Heart left ventricle (tissue), 13 donors: ENCODE data around the gene PPIF.

Experiments used
- POLR2A ChIP-seq, 2 donors: fragments of 450-650 bp; IDR thresholded peaks; one replicate each; pipeline ENCODE4 v1.6.1; 2017; ENCODE audit warnings: antibody characterized with exemption in 2 of 2, mild to moderate bottlenecking in 2 of 2, moderate library complexity in 2 of 2
- TF ChIP-seq, protein P1 (sequence below), 12 donors: fragments of 200-600 bp; sonication (generic) in 4 of 12; IDR thresholded peaks; one replicate each; pipeline versions ENCODE4 v1.5.0 to v1.8.0; 2018 to 2022; ENCODE audit warnings: antibody characterized with exemption in 12 of 12, mild to moderate bottlenecking in 5 of 12
- donor health status: ischemic (EF 13 %, LVEDD 7.1; RV severe dilation, severe dysfunction).
- donor health status: DM: no; HTN: yes; CAD: no.
- donor health status: DM: no; HTN: no; CAD: no.
- donor health status: ischemic (EF 25% LVEDD 6.9; RV normal size, moderate dysfunction).
- donor health status: ischemic (EF 25% LVEDD 5.7; RV mildly dilated, moderate dysfunction).
- donor health status: ischemic (EF 35%, LVEDD 5.7; RV mildly dilated, moderate dysfunction).
- donor health status: nonischemic (EF 11% LVEDD 7.7; RV severe dilation, severe dysfunction).
- donor health status: DM: yes; HTN: yes; CAD: no.
- donor health status: PGD.
- donor health status: ischemic (EF 29% LVEDD 5.4; RV normal size, mild dysfunction).
- donor health status: nonischemic (EF 23%, LVEDD 6.1; RV moderate dilation, normal function).

DNA sequence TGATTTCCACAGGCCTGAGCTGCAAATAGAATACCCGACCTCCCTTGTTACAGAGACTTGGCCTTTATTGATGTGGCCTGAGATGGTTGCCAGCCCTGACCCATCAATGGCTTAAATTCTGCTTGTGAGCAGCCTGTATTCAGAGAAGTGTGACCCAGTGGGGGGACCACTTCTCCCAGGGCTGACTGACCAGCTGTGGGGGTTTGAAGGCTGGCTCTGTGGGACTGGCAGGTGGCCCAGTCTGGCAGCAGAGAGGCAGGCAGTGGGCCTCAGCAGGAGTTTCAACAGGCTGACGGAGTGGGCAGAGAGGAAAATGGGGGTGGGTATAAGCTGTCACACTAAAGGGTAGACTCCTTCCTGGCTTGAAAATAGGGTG is 12.2 kb upstream of the PPIF start:
- TF ChIP-seq, protein P1, sequence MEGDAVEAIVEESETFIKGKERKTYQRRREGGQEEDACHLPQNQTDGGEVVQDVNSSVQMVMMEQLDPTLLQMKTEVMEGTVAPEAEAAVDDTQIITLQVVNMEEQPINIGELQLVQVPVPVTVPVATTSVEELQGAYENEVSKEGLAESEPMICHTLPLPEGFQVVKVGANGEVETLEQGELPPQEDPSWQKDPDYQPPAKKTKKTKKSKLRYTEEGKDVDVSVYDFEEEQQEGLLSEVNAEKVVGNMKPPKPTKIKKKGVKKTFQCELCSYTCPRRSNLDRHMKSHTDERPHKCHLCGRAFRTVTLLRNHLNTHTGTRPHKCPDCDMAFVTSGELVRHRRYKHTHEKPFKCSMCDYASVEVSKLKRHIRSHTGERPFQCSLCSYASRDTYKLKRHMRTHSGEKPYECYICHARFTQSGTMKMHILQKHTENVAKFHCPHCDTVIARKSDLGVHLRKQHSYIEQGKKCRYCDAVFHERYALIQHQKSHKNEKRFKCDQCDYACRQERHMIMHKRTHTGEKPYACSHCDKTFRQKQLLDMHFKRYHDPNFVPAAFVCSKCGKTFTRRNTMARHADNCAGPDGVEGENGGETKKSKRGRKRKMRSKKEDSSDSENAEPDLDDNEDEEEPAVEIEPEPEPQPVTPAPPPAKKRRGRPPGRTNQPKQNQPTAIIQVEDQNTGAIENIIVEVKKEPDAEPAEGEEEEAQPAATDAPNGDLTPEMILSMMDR (IDR thresholded peaks at IDR 0.05) = no peak
- TF ChIP-seq POLR2A (IDR thresholded peaks at IDR 0.05) = no peak
